ENCODE results near the gene TMEM87B. TPM values are rescaled to one million over a fixed set of nuclear protein-coding genes. Genes with fewer than 3 reads are reported as not detected.

Gene TMEM87B
- total RNA-seq, 1 experiment from 2014 or later = 21.8 TPM

DNA sequence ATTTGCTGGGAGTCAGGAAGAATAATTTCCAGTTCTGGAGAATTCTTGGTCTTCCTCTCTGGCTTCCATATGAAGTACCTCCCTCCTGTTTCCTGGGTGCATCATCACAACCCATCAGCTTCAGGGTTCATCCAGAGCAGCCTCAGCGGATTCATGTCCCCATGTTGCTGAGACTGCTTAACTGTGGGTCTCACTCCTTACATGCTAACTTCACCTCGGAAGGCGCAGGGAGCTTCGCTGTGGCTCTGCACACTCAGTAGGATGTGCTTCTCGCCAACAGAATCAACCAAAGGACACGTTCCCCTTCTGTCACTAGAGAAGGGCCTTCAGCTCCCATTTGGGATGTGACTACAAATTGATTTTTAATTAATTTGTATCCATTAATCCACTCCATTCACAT, 107.3 kb downstream of the TMEM87B start:
- no peak for DNase-seq (ENCODE audit: low spot score)
- CTCF ChIA-PET = no interaction called here
- intact Hi-C loops (cut with micrococcal nuclease; ENCODE audit: unreplicated experiment) = no loop called here
- Histone ChIP-seq H3K4me1 (ENCODE audit: insufficient read depth, low read length, poor library complexity, severe bottlenecking) (no peaks in the 10 kb centered on the region), H3K27me3 (replicated peaks; ENCODE audit: insufficient read depth, low read depth, low read length, poor library complexity) (no peaks in the 10 kb centered on the region), H3K27ac (ENCODE audit: low read depth, low read length, poor library complexity, severe bottlenecking) (no peak overlapping the region), H3K4me3 (ENCODE audit: low read depth, low read length, poor library complexity, severe bottlenecking) (no peak overlapping the region), H3K36me3 (ENCODE audit: insufficient read depth, low read length, poor library complexity, severe bottlenecking) (no peaks in the 10 kb centered on the region), H3K9me3 (ENCODE audit: low read depth, low read length, poor library complexity, severe bottlenecking) (no peaks in the 10 kb centered on the region)
- no TSS peak for BruUV-seq (replicated peaks)
- TF ChIP-seq EZH2 (IDR thresholded peaks at IDR 0.05; ENCODE audit: borderline replicate concordance, low read depth, low read length, poor library complexity, severe bottlenecking) = no peak
- TF ChIP-seq, protein P1, sequence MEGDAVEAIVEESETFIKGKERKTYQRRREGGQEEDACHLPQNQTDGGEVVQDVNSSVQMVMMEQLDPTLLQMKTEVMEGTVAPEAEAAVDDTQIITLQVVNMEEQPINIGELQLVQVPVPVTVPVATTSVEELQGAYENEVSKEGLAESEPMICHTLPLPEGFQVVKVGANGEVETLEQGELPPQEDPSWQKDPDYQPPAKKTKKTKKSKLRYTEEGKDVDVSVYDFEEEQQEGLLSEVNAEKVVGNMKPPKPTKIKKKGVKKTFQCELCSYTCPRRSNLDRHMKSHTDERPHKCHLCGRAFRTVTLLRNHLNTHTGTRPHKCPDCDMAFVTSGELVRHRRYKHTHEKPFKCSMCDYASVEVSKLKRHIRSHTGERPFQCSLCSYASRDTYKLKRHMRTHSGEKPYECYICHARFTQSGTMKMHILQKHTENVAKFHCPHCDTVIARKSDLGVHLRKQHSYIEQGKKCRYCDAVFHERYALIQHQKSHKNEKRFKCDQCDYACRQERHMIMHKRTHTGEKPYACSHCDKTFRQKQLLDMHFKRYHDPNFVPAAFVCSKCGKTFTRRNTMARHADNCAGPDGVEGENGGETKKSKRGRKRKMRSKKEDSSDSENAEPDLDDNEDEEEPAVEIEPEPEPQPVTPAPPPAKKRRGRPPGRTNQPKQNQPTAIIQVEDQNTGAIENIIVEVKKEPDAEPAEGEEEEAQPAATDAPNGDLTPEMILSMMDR (conservative IDR thresholded peaks at IDR 0.05; ENCODE audit: low read depth, low read length) = no peak
- POLR2A ChIA-PET (ENCODE audit: low non-redundant PET) = no interaction called here

DNA sequence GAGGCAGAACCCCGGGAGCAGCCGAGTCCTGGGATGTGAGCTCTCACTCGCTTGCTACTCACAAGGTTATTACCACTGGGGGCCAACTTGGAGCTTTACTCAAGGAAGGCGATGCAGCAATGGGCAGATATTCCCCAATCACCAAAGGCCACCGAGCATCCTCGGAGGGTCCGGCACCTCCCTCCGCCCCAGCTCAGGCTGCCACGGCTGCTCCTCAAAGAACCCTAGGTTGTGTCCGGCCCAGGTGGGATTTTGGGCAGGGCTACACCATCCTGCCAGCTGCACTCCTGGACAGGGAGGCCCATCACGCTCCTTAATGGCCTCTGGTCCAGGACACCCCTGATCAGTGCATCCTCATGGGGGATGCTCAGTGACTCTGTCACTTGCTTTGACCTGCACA, 107.9 kb downstream of the TMEM87B start:
- Histone ChIP-seq H3K27me3 (replicated peaks; ENCODE audit: insufficient read depth, low read depth, low read length, poor library complexity) (no peaks in the 10 kb centered on the region), H3K9me3 (ENCODE audit: low read depth, low read length, poor library complexity, severe bottlenecking) (no peaks in the 10 kb centered on the region), H3K36me3 (ENCODE audit: insufficient read depth, low read length, poor library complexity, severe bottlenecking) (no peaks in the 10 kb centered on the region), H3K4me1 (ENCODE audit: insufficient read depth, low read length, poor library complexity, severe bottlenecking) (no peaks in the 10 kb centered on the region), H3K4me3 (ENCODE audit: low read depth, low read length, poor library complexity, severe bottlenecking) (no peak overlapping the region), H3K27ac (ENCODE audit: low read depth, low read length, poor library complexity, severe bottlenecking) (no peak overlapping the region)
- POLR2A ChIA-PET (ENCODE audit: low non-redundant PET) = no interaction called here
- no peak for TF ChIP-seq EZH2 (IDR thresholded peaks at IDR 0.05; ENCODE audit: borderline replicate concordance, low read depth, low read length, poor library complexity, severe bottlenecking)
- TF ChIP-seq, protein P1 (conservative IDR thresholded peaks at IDR 0.05; ENCODE audit: low read depth, low read length) = no peak
- intact Hi-C loops (cut with micrococcal nuclease; ENCODE audit: unreplicated experiment) = no loop called here
- BruUV-seq (replicated peaks) = no TSS peak
- no peak for DNase-seq (ENCODE audit: low spot score)
- CTCF ChIA-PET = no interaction called here

DNA sequence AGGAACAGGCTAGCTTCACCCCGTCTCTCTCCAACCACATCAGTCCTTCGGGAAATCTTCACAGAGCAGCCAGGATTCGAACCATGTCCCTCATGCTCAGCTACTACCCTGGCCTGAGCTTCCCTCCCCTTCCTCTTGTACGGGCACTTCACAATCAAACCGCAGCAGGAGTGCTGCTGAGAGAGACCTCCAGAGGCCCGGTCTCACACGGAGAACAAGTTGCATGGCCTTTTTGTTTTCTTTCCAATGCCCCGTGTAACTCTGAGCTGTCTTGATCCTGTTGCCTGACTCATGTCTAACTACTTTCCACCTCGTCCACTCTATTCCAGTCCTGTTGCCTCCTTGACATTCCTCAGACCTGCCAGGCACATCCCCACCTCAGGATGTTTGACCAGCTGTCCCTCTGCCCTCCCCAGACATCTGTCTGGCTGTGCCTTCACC, 108.5 kb downstream of the TMEM87B start:
- no TSS peak for BruUV-seq (replicated peaks)
- CTCF ChIA-PET = no interaction called here
- DNase-seq (ENCODE audit: low spot score) = no peak
- Histone ChIP-seq H3K36me3 (ENCODE audit: insufficient read depth, low read length, poor library complexity, severe bottlenecking) (no peaks in the 10 kb centered on the region), H3K4me3 (ENCODE audit: low read depth, low read length, poor library complexity, severe bottlenecking) (no peak overlapping the region), H3K27me3 (replicated peaks; ENCODE audit: insufficient read depth, low read depth, low read length, poor library complexity) (no peaks in the 10 kb centered on the region), H3K27ac (ENCODE audit: low read depth, low read length, poor library complexity, severe bottlenecking) (no peak overlapping the region), H3K4me1 (ENCODE audit: insufficient read depth, low read length, poor library complexity, severe bottlenecking) (peaks cover 5% of the 10 kb centered on the region), H3K9me3 (ENCODE audit: low read depth, low read length, poor library complexity, severe bottlenecking) (no peaks in the 10 kb centered on the region)
- POLR2A ChIA-PET (ENCODE audit: low non-redundant PET) = no interaction called here
- TF ChIP-seq, protein P1 (conservative IDR thresholded peaks at IDR 0.05; ENCODE audit: low read depth, low read length) = no peak
- TF ChIP-seq EZH2 (IDR thresholded peaks at IDR 0.05; ENCODE audit: borderline replicate concordance, low read depth, low read length, poor library complexity, severe bottlenecking) = no peak
- intact Hi-C loops (cut with micrococcal nuclease; ENCODE audit: unreplicated experiment) = no loop called here

Data from A673 (cell line).